GM21717 (cell line): ENCODE measurements around the gene COL23A1.

ENCODE experiments used
- ATAC-seq: cut with Tn5 transposase; IDR thresholded peaks from one replicate; pipeline ENCODE4 v1.9.1; 2021; ENCODE audit warnings: mild to moderate bottlenecking, moderate library complexity; ENCODE audit not compliant: unreplicated experiment

COL23A1 gene

GRCh38 chr5:178589180-178590140 lies 733 bp downstream of the COL23A1 start:
- no peak for ATAC-seq

GRCh38 chr5:178588769-178589168 lies 1.4 kb downstream of the COL23A1 start:
- ATAC-seq = no peak

- no peak for ATAC-seq
Observed at GRCh38 chr5:178587763-178588611, 2.2 kb downstream of the COL23A1 start.

GRCh38 chr5:178586396-178586795 lies 3.8 kb downstream of the COL23A1 start:
- ATAC-seq = no peak

GRCh38 chr5:178585421-178585820 lies 4.8 kb downstream of the COL23A1 start:
- ATAC-seq = peak; percentile 51

GRCh38 chr5:178583279-178583678 lies 6.9 kb downstream of the COL23A1 start:
- ATAC-seq = no peak

- ATAC-seq = no peak
Observed at GRCh38 chr5:178582291-178582690, 7.9 kb downstream of the COL23A1 start.

GRCh38 chr5:178581621-178582020 lies 8.6 kb downstream of the COL23A1 start:
- ATAC-seq = no peak

- no peak for ATAC-seq
Observed at GRCh38 chr5:178580271-178580955, 9.8 kb downstream of the COL23A1 start.

GRCh38 chr5:178577944-178578343 lies 12.2 kb downstream of the COL23A1 start:
- no peak for ATAC-seq

- ATAC-seq = no peak
Observed at GRCh38 chr5:178577376-178577839, 12.8 kb downstream of the COL23A1 start.

GRCh38 chr5:178576591-178577351 lies 13.4 kb downstream of the COL23A1 start:
- ATAC-seq = no peak

- ATAC-seq = no peak
Observed at GRCh38 chr5:178573216-178573615, 17.0 kb downstream of the COL23A1 start.

- no peak for ATAC-seq
Observed at GRCh38 chr5:178572617-178573016, 17.6 kb downstream of the COL23A1 start.

GRCh38 chr5:178569485-178569884 lies 20.7 kb downstream of the COL23A1 start:
- no peak for ATAC-seq

GRCh38 chr5:178564811-178565550 lies 25.2 kb downstream of the COL23A1 start:
- ATAC-seq = no peak

GRCh38 chr5:178564397-178564796 lies 25.8 kb downstream of the COL23A1 start:
- no peak for ATAC-seq

- ATAC-seq = no peak
Observed at GRCh38 chr5:178563621-178564020, 26.6 kb downstream of the COL23A1 start.

- ATAC-seq = no peak
Observed at GRCh38 chr5:178561746-178562264, 28.4 kb downstream of the COL23A1 start.
